ENCODE data around the gene ACTN2. TPM values are rescaled to one million over a fixed set of nuclear protein-coding genes. Genes with fewer than 3 reads are reported as not detected.
A peak's percentile ranks its signal among the peaks of the same experiment; 100 is the strongest.

The ACTN2 gene
- total RNA-seq, 1 donor from 2014 or later: 1,156 TPM

- no peak for DNase-seq
Observed at GRCh38 chr1:236744533-236744932, 58.2 kb downstream of the ACTN2 start.

DNA sequence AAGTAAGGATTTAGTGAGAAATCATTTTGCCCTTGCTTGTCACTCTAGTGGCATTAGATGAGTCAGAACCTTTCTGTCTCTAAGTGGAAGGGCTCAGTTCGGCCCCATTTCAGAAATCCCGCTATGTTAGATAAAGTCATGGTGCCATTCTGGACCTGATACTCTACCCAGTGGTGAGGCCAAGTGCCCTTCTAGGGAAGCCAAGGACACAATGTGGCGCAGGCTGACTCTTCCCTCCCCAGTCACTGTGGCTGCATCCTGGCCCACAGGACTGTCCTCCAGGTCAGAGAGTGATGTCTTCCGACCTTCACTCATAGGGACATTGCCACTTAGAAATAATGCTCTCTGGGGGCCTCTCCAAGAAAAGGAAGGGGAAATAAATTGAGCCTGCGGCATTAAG is 60.5 kb downstream of the ACTN2 start:
- no peak for DNase-seq

- no peak for DNase-seq
Observed at GRCh38 chr1:236747311-236747985, 61.1 kb downstream of the ACTN2 start.

DNA sequence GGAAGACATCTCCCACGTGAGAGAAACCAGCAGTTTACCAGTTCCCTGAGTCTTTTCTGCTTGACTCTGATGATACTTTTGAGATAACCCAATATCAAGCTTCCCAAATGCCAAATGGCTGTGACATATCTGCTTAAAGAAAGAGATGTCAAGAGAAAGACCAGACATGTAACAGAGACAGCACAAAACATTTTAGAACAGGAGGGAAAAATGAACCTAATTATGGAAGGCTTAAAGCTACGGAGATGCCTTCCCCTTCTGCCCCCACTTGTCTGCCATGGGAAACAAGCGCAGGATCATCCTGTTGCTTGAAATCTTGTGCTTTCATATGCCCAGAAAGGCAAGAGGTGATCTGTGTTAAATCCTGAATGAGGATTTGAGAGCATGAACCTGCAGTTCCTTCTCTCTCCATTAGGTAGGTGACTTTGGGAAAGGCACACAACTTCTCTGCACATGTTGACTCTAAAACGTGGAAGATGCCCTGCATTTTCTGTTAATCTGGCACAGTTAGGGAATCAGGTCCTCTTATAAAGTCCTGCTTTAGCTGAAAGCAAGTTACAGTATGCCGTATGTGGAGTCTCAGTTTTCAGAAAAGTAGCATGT is 62.1 kb downstream of the ACTN2 start:
- DNase-seq: no peak

GRCh38 chr1:236750928-236751327 is 64.6 kb downstream of the ACTN2 start:
- DNase-seq: no peak

GRCh38 chr1:236751385-236751784 is 65.1 kb downstream of the ACTN2 start:
- DNase-seq: no peak

DNA sequence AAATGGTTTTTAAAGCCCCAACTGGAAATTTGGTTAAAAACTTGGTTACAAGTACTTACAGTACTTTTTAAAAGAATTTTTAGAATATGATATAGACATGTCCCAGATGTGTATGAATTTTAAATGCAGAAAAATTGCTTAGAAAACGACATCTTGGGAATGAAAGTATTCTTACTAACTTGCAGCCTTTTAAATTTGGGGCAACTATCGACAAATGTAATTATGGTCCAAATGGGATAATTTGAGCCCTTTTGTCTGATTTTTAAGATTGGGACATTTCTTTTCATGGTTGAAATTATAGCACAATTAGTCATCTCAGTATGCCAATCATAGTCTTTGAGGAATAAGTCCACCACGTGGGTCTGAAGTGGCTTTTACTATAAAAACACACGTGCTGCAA is 65.6 kb downstream of the ACTN2 start:
- DNase-seq: no peak

DNA sequence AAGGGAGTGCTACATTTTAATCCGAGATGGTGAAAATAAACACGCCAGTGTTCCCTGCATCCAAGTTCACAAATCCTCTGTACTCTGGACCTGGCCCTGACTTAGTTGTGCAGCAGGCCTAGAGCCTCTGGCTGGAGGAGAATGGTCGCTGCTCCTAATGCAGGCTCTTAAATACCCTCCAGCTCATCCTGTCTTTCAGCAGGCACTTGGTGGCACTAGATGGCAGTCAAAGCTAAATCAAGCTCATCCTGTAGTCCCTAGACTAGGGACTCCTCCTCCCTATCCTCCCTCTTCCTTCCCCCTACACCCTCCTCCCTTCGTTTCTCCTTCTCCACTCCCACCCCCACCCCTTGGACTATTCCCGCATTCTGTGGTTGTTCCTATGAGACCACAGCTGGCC is 67.2 kb downstream of the ACTN2 start:
- peak; percentile 18 for DNase-seq

- DNase-seq: no peak
Observed at GRCh38 chr1:236753964-236754363, 67.7 kb downstream of the ACTN2 start.

DNA sequence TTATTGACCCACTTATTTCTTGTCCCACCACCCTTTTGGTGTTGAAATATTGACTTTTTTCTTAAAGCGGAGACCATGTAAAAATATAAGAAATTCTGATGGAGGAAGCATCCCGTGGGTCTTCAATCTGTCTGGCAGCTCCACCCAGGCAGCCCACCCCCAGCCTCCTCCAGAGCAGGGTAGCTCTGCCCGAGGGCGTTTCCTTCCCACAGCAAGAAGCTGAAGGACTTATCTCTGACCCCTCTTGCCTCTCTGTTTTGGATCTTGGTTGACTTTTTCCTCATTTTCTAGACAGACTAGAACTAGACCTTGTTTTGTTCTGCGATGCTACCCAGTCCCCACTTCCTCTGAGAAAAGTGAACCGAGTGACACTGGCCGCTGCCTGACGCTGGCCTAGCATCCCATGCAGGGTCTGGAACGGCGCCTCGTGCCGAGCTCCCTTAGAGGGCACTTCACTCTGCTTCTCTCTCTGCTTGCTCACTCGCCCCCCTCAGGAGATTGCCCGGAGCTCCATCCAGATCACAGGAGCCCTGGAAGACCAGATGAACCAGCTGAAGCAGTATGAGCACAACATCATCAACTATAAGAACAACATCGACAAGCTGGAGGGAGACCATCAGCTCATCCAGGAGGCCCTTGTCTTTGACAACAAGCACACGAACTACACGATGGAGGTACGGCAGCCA is 68.4 kb downstream of the ACTN2 start:
- DNase-seq: no peak

DNA sequence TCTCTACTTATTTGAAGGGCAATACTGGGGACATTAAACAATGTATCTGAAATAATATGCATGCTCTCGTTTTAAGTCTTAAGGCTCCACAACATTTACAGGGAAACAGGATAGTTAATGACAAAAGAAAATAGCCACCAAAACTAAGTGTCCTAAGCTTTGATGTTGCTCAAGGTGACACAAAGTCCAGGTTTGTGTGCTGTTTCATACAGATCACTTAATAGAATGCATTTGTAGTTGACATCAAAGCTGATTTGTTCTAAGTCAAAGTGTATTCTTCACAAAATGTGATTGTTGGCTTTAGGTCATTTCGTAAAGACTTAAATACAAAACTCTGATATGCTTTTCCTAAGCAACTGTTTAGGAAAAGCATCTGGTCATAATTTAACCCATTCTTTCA is 71.3 kb downstream of the ACTN2 start:
- no peak for DNase-seq

GRCh38 chr1:236759252-236759859 is 73.1 kb downstream of the ACTN2 start:
- DNase-seq: peak; percentile 64

GRCh38 chr1:236760480-236760879 is 74.2 kb downstream of the ACTN2 start:
- DNase-seq: no peak

- DNase-seq: no peak
Observed at GRCh38 chr1:236760986-236761385, 74.7 kb downstream of the ACTN2 start.

GRCh38 chr1:236761397-236762132 is 75.3 kb downstream of the ACTN2 start:
- no peak for DNase-seq

GRCh38 chr1:236762410-236762809 is 76.1 kb downstream of the ACTN2 start:
- DNase-seq: no peak

GRCh38 chr1:236765831-236766230 is 79.5 kb downstream of the ACTN2 start:
- DNase-seq: no peak

- DNase-seq: no peak
Observed at GRCh38 chr1:236766506-236766905, 80.2 kb downstream of the ACTN2 start.

GRCh38 chr1:236767276-236767675 is 81.0 kb downstream of the ACTN2 start:
- DNase-seq: no peak

DNA sequence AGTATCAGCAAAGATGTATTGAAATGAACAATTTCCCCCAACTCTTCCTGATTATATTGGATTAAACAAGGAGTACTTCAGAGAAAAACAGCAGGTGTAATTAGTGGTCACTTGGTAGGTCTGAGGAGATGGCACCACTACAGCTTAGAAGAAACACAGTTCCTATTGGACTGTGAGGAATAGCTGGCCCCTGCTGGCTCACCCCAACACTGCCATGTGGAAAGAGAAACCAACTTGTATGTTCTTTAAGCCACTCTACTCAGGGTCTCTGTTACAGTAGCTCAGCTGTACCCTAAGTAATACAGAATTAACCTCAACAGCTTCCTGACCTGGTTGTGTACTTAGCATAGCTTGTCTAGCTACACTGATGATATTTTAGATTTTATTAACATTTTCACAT is 82.3 kb downstream of the ACTN2 start:
- DNase-seq: no peak

GRCh38 chr1:236773919-236774318 is 87.6 kb downstream of the ACTN2 start:
- DNase-seq: no peak

DNA sequence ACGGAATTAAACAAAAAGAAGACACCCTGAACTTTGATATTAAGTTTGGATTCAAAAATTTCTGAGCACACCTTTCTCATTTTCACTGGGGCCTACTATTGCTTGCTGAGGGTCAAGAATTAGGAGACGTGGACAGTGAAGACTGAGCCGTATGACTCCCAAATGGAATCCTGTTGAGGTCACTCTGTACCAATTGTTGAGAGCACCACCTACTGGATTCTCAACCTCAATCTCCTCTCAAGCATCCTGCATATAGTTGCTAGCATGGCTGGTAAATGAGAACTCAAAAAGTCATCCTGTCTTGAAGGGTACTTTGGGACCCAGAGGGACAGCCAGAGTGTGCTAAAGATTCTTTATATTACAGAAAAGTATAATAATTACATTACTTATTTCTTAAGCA is 88.6 kb downstream of the ACTN2 start:
- DNase-seq: peak; percentile 42

GRCh38 chr1:236779312-236779711 is 93.0 kb downstream of the ACTN2 start:
- DNase-seq: no peak

All from tongue (tissue), 2 donors.